Breast epithelium (tissue), 3 donors: Measurements from ENCODE around the gene SIK3.

Experiments
- POLR2A ChIP-seq: fragments of 450-650 bp; IDR thresholded peaks from one replicate; pipeline ENCODE4 v1.6.1; 2016; ENCODE audit warnings: antibody characterized with exemption, mild to moderate bottlenecking, moderate library complexity
- POLR2AphosphoS5 ChIP-seq, 3 donors: sonication (generic); formaldehyde crosslinking; IDR thresholded peaks; one replicate each; pipeline ENCODE4 v1.6.1; 2017; ENCODE audit warnings: antibody characterized with exemption in 3 of 3
- TF ChIP-seq, protein P1 (sequence below), 3 donors: fragments of 450-650 bp; IDR thresholded peaks; one replicate each; pipeline ENCODE4 v1.5.1; 2016 to 2017; ENCODE audit warnings: antibody characterized with exemption in 3 of 3, mild to moderate bottlenecking in 3 of 3, moderate library complexity in 3 of 3

DNA sequence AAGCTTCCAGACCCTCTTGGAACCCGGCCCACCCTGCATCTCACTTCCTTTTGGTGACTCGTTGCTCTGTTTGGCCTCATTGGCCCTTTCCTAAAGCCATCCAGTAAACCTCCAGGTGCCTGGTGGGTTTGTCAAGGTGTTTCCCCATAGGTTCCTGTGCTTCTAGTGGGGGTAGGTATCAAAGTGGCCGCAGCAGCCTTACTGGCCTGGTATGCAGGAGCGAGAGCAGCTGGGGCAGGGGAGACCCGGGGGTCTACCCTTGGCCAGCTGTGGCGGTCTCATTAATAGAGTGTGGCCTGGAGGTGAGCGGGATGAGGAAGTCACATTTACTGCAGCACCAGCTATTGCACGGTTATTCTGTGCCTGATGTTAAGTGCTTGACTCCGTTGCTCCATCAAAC, 279.2 kb downstream of the SIK3 start:
- TF ChIP-seq, protein P1, sequence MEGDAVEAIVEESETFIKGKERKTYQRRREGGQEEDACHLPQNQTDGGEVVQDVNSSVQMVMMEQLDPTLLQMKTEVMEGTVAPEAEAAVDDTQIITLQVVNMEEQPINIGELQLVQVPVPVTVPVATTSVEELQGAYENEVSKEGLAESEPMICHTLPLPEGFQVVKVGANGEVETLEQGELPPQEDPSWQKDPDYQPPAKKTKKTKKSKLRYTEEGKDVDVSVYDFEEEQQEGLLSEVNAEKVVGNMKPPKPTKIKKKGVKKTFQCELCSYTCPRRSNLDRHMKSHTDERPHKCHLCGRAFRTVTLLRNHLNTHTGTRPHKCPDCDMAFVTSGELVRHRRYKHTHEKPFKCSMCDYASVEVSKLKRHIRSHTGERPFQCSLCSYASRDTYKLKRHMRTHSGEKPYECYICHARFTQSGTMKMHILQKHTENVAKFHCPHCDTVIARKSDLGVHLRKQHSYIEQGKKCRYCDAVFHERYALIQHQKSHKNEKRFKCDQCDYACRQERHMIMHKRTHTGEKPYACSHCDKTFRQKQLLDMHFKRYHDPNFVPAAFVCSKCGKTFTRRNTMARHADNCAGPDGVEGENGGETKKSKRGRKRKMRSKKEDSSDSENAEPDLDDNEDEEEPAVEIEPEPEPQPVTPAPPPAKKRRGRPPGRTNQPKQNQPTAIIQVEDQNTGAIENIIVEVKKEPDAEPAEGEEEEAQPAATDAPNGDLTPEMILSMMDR (IDR thresholded peaks at IDR 0.05): no peak
- TF ChIP-seq POLR2AphosphoS5 (IDR thresholded peaks at IDR 0.05) (no peak), POLR2A (no peak)
